Activated CD8-positive, alpha-beta memory T cell treated with anti-CD3 and anti-CD28 coated beads for 1 hour (primary cell): ENCODE measurements around the gene TP53I11.

Source experiments
- DNase-seq, 2 donors: peaks; one replicate each; pipeline ENCODE4 v3.0.0-alpha.2; 2020; ENCODE audit warnings: low read depth in 1 of 2; ENCODE audit errors: extremely low read depth in 1 of 2

Gene TP53I11

GRCh38 chr11:44957776-44958564 lies 7.3 kb upstream of the TP53I11 start:
- DNase-seq: no peak

GRCh38 chr11:44957040-44957515 lies 6.4 kb upstream of the TP53I11 start:
- no peak for DNase-seq

GRCh38 chr11:44955015-44955738 lies 4.5 kb upstream of the TP53I11 start:
- no peak for DNase-seq

GRCh38 chr11:44954051-44954906 lies 3.6 kb upstream of the TP53I11 start:
- no peak for DNase-seq

GRCh38 chr11:44952500-44953260 lies 2.0 kb upstream of the TP53I11 start:
- no peak for DNase-seq

- no peak for DNase-seq
These were observed 1.4 kb upstream of the TP53I11 start for GRCh38 chr11:44952082-44952481.

- DNase-seq: no peak
These were observed 555 bp downstream of the TP53I11 start for GRCh38 chr11:44950031-44950624.

GRCh38 chr11:44949160-44950030 lies 1.3 kb downstream of the TP53I11 start:
- no peak for DNase-seq

- no peak for DNase-seq
These were observed 2.5 kb downstream of the TP53I11 start for GRCh38 chr11:44948155-44948554.

- no peak for DNase-seq
These were observed 3.6 kb downstream of the TP53I11 start for GRCh38 chr11:44947114-44947513.

- DNase-seq: no peak
These were observed 4.4 kb downstream of the TP53I11 start for GRCh38 chr11:44946263-44946662.

- no peak for DNase-seq
These were observed 5.0 kb downstream of the TP53I11 start for GRCh38 chr11:44945666-44946065.

- no peak for DNase-seq
These were observed 5.8 kb downstream of the TP53I11 start for GRCh38 chr11:44944853-44945235.

GRCh38 chr11:44944181-44944852 lies 6.4 kb downstream of the TP53I11 start:
- no peak for DNase-seq

GRCh38 chr11:44943696-44944095 lies 7.0 kb downstream of the TP53I11 start:
- DNase-seq: no peak

- DNase-seq: no peak
These were observed 7.6 kb downstream of the TP53I11 start for GRCh38 chr11:44943118-44943517.

GRCh38 chr11:44942029-44942955 lies 8.4 kb downstream of the TP53I11 start:
- no peak for DNase-seq
